Loucy (cell line): Measurements from ENCODE around the gene PTPRO.

Source experiments
- EZH2phosphoT487 ChIP-seq: fragments of 200-600 bp; IDR thresholded peaks from 2 replicates; pipeline ENCODE4 v1.6.1; 2018; ENCODE audit warnings: antibody characterized with exemption, mild to moderate bottlenecking, moderate library complexity, borderline replicate concordance
- TF ChIP-seq, protein P1 (sequence below): fragments of 200-600 bp; sonication (generic); conservative IDR thresholded peaks from 2 replicates; pipeline ENCODE4 v1.5.1; 2014; ENCODE audit warnings: mild to moderate bottlenecking, antibody characterized with exemption, low read length

- TF ChIP-seq, protein P1, sequence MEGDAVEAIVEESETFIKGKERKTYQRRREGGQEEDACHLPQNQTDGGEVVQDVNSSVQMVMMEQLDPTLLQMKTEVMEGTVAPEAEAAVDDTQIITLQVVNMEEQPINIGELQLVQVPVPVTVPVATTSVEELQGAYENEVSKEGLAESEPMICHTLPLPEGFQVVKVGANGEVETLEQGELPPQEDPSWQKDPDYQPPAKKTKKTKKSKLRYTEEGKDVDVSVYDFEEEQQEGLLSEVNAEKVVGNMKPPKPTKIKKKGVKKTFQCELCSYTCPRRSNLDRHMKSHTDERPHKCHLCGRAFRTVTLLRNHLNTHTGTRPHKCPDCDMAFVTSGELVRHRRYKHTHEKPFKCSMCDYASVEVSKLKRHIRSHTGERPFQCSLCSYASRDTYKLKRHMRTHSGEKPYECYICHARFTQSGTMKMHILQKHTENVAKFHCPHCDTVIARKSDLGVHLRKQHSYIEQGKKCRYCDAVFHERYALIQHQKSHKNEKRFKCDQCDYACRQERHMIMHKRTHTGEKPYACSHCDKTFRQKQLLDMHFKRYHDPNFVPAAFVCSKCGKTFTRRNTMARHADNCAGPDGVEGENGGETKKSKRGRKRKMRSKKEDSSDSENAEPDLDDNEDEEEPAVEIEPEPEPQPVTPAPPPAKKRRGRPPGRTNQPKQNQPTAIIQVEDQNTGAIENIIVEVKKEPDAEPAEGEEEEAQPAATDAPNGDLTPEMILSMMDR: no peak
- TF ChIP-seq EZH2phosphoT487: no peak
Measured at GRCh38 chr12:15344561-15344960, 22.3 kb downstream of the PTPRO start.
